GM19023 (cell line): ENCODE data around the gene KCNC1.

ENCODE experiments used
- ATAC-seq: cut with Tn5 transposase; IDR thresholded peaks from one replicate; pipeline ENCODE4 v1.9.1; 2021; ENCODE audit warnings: mild to moderate bottlenecking, moderate library complexity; ENCODE audit not compliant: unreplicated experiment

Gene KCNC1

DNA sequence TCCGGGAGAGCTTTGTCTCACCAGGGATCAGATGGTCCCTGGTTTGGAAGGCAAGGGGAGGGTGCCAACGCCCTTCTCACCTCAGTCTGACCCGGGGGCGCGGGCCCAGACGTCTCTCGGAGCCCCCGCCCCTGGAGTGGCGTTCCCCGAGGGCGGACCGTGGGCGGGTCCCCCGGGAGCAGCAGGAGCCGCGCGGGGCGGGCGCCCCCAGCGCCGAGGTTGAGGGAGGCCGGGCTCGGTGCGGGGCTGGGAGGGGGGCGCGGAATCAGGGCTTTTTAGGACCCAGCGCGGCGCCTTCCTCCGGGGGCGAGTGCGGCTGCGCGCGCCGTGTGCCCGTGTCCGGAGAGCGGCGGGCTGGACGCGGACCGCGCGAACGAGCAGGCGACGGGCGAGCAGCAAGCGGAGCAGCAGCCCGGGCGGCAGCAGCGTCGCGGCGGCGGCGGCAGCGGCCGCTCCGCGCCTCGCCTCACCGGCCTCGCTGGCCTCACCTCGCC is at the start of gene KCNC1:
TSS of gene KCNC1 (plus strand) at position 364 of the 494 bp plus-strand sequence. CDS start 1,222 bp downstream, outside the sequence.
- no peak for ATAC-seq

DNA sequence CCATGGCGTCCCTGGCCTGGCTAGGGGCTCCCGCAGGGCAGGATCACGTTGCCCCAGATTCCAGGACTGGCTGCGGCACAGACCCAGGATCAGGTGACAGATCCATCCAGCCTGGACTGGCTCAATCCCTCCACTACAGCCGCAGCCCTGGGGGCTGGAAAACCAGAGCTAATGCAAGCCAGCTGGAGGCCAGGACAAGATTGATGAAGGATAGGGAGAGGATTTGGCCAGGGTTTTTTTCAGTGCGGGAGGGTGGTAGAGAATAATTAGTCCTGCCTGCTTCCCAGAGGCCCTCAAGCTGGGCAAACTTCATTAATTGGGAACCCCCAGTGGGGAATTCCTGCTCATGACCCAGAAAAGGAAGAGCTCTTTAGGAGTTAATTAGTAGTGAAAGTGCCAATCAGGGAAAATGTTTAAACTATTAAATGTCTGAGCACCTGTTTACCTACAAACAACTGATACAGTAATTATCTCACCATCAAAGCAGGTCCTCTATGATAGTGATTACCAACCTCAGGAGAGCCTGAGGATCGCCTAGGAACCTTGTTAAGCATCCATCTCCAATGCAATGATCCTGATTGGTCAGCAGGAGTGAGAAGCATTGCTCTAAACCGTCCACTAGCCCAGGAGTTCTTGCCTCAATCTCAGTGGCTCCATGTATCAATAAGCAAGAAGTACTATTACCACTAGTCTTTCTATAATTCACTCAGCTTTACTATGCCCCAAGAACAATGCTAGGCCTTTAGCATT is 48.2 kb upstream of the KCNC1 start:
- ATAC-seq, result no peak

DNA sequence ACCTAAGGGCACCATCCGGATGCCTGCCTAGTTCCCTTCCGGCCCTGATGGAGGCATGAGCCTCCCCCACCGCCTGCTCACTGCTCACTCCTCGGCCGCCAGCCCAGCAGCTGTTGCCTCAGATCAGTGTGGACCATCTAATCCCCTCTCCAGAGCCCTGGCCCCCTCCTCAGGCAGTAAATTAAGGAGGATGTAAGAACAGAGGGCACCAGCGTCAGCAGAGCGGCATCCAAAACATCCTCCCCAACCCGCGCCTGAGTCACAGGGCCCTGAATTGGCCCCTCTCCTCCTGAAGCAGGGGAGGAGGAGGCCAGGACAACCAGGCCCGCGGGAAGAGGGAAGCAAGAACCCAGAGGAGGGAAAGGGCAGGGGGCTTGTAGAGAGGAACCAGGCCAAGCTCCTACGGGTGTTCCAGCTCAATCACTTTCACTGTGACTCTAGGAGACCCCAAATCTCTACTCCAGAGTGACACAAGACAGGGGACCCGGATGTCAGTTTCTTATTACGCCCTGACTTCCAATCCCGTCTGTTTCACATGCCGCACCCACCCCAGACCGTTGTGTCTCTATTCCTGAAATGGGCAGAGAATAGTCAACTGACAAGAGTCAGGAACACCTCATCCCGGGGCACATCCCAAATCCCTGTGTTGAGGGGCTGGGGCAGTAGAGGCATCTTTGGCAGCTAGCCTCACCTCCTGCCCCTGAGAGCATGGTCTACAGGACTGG is 46.5 kb upstream of the KCNC1 start:
- no peak for ATAC-seq

DNA sequence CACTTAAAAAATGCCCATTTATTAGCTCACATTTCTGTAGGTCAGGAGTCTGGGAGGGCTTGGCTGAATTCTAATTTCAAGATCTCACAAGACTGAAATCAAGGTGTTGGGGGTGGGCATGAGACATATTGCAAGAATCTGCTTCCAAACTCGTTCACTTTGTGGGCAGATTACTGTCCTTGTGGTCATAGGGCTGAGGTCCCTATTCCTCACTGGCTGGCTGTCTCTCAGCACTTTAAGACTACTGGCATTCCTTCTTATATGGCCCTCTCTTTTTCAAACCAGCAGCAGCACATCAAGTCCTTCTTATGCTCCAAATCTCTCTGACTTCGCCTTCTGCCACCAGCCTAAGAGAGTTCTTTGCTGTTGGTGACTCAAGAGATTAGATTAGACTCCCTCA is 43.0 kb upstream of the KCNC1 start:
- no peak for ATAC-seq

DNA sequence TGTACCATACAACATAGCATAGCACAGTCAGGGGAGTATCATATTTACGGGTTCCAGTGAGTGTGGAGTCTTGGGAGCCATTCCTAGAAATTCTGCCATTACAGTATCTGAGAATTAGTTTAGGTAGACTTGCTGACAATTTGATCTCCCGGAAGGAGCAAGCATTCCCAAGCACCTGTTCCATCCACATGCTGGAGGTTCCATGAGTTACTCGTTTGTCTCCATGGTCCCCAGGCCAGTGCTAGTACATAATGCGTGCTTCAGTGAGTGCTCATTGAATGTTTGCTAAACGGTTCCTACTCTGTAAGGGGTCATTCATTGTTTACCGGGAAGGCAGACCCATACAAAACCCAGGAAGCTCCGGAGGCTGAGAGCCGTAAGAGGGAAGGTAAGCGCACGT is 42.6 kb upstream of the KCNC1 start:
- ATAC-seq, result no peak

DNA sequence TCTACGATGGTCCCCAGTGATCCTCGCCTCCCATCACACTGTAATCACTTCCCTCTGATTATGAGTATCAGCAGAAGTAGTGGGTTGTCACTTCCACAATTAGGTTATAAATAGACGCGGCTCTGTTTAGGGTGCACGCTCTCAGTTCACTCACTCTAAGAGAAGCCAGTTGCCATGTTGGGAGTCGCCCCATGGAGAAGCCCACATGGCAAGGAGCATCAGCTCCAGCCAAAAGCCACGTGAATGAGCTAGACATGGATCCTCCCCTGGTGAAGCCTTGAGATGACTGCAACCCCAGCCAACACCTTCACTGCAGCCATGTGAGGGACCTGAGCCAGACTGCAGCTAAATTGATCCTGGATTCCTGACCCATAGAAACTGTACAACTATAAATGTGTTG is 41.6 kb upstream of the KCNC1 start:
- no peak for ATAC-seq

DNA sequence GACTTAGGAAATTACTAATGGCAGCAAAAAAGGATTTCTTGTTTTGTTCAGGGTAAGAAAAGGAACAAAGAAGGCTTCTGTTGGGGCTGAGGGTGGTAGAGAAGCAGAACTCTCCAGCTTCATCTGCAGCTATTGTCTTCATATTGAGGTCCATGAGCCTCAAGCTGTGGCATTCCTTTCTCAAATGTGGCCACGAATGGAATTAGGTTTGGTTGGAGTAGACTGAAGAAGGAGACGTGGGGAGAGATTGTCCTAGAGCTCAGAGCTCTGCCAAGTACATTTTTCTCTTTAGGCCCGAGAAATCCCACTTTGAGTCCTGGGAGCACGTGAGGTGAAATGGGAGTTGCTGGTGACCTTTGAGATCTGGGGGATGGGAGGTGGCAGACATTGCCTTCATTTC is 41.0 kb upstream of the KCNC1 start:
- ATAC-seq, result no peak

DNA sequence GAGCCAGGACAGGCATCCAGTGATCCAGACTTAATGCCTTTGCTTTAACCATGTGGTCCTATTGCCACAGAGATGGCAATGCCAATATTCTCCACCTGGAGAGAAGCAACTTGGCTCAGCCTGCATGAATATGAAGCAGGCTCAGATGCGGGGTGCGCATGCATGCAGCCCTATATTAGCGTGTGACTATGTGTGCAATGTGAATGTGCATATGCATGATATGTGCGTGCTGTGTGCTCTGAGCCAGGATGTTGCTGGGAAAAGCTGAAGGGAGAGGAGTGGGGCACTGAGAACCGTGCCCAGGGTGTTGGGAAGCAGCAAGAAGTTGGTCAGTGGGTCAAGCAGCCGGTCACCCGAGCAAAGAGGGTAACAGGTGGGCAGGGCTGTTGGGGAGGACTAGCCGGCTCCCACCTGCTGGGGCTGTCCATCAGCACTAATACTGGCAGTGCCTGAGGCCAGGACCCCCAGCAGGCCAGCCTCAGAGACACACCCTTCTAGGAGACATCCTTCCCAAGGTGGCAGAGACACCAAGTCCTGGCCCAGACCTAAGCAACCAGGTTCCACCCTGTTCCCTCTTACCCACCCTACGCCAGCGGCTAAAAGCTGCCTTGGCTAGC is 40.0 kb upstream of the KCNC1 start:
- no peak for ATAC-seq

DNA sequence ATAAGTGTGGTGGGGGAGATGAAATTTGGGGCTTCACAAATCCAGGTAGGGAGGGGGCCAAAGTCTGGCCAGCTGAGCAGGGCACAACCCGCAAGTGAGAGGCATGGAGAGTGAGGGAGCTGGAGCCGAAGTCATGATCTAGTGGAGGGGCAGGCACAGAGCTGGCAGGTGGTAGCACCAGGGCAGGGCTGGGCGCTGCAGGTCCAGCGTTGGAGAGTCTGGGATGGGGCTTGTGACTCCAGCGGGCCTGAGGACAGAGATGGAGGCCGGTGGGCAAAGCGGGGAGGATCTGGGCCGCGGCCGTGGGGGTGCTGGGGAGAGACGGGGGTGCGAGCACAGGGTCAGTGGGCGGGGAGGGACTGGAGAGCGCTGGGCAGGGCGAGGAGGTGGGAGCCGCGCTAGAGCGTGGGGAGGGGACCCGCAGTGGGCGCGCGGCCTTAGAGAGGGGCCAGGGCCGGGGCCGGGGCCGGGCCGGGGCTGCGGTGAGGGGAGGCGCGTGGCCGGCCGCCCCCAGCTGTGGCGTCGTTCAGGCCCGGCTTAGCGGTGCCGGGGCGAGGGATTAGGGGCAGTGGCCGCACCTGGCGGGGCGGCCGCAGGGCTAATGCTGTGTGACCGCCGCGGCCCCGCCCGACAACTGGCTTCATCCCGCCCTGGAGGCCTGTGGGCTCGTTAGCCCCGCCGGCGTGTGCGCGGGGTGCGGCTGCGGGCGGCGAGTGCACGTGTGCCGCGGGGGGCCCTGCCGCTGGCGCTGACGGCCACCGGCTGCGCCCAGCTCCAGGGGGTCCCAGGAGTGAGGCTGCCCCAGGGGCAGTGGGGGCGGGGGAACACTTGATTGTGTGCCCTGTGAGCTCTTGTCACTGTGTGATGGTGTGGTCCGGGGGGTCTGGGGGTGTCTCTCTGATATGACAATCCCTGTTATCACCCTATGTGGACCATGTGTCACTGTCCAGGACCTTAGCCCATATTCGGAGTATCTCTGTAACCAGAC is 38.8 kb upstream of the KCNC1 start:
- no peak for ATAC-seq

DNA sequence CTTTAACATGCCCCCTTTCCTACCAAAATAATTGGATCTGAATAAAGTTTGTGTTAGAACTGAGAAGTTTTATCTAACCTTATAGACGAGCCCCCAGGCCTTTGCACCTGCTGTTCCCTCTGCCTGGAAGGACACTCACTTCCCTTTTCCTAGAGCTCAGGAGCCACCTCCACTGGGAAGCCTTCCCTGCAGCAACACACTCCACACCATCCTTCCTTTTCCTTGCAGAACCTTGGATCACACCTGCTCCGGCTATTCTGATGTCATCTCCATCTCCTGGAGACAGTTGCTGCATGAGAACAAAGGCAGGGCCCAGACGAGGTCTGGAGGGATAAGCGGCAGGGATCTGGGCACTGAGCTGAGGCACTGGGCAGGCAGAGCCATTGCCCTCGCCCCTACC is 37.8 kb upstream of the KCNC1 start:
- no peak for ATAC-seq

DNA sequence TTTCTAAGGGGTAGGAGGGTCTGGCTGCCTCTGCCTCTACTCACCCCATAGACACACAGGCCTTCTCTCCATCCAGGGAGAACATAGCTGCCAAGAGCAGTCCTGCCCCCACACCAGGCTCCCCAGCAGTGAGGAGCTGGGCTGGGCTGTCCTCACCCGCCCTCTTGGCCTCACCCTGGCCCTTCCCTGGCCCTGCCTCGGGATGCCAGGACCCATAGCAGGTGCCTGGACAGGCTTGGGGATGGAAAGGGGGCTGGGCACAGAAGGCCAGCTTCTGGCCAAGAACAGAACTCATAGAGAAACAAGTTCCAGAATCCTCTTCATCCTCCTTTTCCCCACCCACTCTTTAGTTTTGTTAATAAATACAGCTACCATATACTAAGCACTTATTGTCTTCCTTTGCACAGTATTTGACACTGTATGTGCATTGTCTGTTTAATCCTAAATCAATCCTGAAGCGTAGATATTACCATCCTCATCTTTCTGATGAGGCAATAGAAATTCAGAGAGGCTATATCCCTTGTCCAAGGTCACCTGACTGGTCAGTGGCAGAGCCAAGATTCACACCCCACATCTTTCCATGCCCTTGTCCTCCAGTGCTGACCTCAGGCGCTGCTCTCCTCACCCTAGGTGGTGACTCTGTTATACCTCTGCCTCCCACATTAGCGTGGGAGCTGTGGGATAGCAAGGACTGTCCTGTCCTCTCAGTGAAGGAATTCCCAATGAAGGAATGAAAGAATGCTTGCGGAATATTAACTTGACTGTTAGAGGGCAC is 37.2 kb upstream of the KCNC1 start:
- ATAC-seq, result no peak

DNA sequence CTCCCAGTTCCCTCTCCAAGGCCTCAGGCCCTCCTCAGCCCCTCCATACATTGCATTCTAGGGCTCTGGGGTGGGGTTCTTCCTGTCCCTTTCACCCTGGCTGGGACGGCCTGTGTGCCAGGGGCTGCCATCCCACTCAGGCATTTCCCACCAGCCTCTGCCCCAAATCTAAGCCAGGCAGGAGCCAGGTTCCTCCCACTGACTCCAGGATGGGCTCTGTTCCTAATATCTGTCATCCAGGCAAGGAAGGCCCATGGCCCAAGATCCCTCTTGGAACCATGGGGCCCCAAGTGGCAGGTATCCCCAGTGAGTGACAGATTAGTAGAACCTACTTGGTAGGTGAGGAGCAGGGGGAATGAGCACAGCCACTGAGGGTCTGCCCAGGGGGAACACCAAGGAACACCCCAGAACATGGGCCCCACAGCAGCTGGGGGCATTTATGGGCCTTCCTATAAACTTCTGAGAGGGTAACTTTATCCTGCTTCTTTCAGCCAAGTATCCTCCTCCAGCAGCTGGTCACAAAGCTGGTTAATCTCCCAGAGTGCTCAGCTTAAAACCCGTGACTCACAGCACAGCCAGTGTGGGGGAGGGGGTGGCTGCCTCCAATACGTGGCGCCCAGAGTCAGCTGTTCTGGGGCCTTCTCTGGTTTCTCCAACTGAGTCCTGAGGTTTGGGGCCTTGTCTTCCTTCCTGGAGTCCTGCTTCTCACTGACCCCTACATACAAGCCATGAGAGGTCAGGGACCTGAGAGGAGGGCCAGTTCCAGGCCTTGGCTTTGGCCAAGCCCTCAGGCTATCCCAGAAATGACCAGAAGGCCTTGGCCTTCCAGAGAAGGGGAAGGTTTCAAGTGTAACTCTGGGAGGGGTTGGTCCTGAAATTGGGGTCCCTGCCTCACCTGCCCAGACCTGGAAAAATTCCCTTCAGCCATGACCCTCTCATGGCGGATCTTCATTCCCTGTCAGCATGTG is 35.1 kb upstream of the KCNC1 start:
- ATAC-seq, result no peak

DNA sequence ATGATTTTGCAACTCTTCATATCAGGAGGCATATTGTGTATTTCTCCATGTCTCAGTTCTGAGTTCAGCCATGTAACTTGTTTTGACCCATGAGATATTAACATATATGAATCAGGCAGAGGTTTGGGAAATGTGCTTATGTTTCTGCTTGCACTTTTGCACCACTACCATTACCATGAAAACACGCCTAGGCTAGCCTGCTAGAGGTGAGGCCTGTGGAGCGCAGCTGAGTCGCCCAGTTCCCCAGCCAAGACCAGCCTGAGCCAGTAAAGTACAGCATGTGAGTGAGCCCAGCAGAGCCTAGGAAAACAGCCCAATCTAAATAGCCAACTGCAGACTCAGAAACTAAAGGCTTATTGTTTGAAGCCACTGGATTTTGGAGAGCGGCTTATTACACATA is 33.6 kb upstream of the KCNC1 start:
- ATAC-seq, result no peak

DNA sequence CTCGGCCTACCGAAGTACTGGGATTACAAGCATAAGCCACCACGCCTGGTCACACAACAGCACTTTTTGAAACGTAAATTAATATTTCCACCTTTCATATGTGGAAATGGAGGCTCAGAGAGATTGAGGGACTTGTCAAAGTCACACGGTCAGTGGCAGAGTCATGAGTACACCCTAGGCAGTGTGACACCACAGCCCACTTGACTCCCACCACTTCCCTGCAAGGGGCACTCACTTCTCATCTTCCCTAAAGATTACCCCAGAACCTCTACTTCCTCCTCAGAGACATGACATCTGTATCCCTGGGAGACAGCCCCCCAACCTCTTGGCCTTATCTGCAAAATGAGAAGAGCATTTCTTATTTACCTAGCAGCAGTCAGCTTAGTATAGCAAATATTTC is 31.7 kb upstream of the KCNC1 start:
- ATAC-seq, result no peak

DNA sequence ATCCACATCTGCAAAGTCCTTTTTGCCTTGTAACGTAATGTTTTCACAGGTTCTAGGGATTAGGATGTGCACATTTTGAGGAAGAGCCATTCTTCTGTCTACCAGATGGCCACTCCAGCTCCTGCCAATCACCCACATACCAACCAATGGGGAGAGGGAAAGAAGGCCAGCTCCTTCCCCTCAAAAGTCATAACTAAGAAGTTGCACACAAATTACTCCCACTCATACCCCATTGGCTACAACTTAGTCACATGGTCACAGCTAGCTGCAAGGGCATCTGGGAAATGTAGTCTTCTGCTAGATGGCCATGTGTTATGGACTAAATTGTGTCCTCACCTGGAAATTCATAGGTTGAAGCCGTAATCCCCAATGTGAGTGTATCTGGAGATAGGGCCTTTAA is 30.6 kb upstream of the KCNC1 start:
- ATAC-seq, result no peak

DNA sequence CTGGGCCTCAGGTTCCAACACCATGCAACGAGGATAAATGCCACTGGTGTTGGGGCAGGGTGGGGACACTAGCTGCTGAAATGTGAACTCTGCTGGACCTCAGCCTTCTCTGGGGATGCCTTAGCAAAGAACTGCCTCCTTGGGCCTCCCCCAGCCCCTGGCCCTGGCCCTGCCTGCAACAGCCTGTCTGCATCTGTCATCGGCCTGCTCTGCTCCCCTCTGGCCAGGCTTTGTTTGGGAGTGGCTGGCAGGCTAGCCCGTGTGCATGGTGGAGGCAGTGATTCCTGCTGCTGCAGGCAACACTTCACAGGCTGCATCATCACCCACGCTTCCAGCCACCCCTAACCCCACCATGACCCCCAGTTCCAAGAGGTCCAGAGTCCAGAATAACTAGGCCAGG is 26.8 kb upstream of the KCNC1 start:
- no peak for ATAC-seq

DNA sequence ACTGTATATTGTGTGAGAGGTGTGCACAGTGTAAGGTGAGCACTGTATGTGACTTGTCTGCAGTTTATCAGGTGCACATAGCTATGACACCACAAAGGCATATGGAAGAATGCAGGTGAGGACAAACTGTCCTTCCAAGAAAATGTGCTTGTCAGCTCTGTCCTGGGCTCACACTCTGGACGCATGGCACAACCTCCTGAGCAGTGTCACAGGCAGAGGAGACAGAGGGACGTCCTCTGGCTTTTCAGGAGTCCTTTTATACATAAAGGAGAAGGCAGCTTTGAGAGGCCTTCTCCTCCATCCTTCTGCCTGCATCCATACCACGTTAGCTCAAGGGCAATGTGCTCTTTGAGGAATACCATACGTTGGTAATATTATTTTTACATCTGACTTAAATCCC is 22.7 kb upstream of the KCNC1 start:
- ATAC-seq, result no peak

DNA sequence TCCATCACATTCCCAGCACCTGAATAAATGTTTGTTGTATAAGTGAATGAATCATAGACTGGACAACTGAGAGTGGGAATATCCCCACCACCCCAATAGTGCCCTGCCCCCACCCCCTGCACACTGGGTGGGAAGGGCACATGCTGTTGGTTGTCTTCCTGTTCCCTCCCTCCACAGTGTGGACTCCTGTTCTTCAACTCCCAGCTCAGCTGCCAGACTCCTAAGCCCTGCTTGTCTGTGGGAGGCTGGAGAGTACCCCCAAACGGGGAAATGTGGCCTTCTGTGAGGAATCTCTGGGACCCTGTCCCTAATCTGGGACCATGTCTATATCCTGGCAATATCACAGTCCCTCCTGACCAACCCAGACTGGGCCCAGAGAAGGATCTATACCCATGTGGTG is 20.7 kb upstream of the KCNC1 start:
- ATAC-seq, result no peak

DNA sequence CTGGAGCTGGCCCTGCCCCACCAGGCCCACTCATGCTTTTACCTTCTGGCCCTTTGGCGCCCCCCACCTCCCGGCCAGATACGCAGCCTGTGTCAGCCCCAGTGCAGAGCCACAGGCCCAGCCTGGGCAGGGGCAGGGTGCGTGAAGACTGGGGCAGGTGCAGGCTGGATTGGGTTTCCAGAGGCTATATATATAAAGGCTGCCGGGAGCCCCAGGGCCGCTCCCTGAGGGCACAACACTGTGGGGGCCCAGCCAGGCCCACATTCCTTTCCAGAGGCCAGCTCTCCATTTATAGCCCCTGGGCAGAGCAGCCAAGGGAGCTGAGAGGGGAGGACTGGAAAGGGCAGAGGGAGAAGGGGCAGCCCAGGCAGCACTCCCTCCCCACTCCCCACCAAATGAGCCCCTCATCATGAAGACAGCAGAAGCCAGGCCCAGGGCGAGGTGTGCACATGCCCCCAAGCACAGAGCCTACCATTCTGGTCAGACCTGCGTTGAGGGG is 20.2 kb upstream of the KCNC1 start:
- ATAC-seq, result no peak
